Heart left ventricle (tissue), 13 donors: ENCODE measurements around the gene PCGF3.

Experiments
- CTCF ChIP-seq, 12 donors: fragments of 200-600 bp; sonication (generic) in 4 of 12; IDR thresholded peaks; one replicate each; pipeline versions ENCODE4 v1.5.0 to v1.8.0; 2018 to 2022; ENCODE audit warnings: antibody characterized with exemption in 12 of 12, mild to moderate bottlenecking in 5 of 12
- POLR2A ChIP-seq, 2 donors: fragments of 450-650 bp; IDR thresholded peaks; one replicate each; pipeline ENCODE4 v1.6.1; 2017; ENCODE audit warnings: antibody characterized with exemption in 2 of 2, mild to moderate bottlenecking in 2 of 2, moderate library complexity in 2 of 2
- donor health status: ischemic (EF 13 %, LVEDD 7.1; RV severe dilation, severe dysfunction).
- donor health status: DM: no; HTN: yes; CAD: no.
- donor health status: DM: no; HTN: no; CAD: no.
- donor health status: ischemic (EF 25% LVEDD 6.9; RV normal size, moderate dysfunction).
- donor health status: ischemic (EF 25% LVEDD 5.7; RV mildly dilated, moderate dysfunction).
- donor health status: ischemic (EF 35%, LVEDD 5.7; RV mildly dilated, moderate dysfunction).
- donor health status: nonischemic (EF 11% LVEDD 7.7; RV severe dilation, severe dysfunction).
- donor health status: DM: yes; HTN: yes; CAD: no.
- donor health status: PGD.
- donor health status: ischemic (EF 29% LVEDD 5.4; RV normal size, mild dysfunction).
- donor health status: nonischemic (EF 23%, LVEDD 6.1; RV moderate dilation, normal function).

GRCh38 chr4:747546-748170 lies 42.0 kb downstream of the PCGF3 start:
- no peak for TF ChIP-seq POLR2A (IDR thresholded peaks at IDR 0.05)
- TF ChIP-seq CTCF (IDR thresholded peaks at IDR 0.05) = no peak
